C4-2B (cell line): ENCODE results near the gene GCFC2.

ENCODE experiments used
- CTCF ChIP-seq: fragments of 450-650 bp; conservative IDR thresholded peaks from 2 replicates; pipeline ENCODE4 v1.5.1; 2017; ENCODE audit warnings: mild to moderate bottlenecking
- ZFX ChIP-seq: fragments of 450-650 bp; IDR thresholded peaks from 2 replicates; pipeline ENCODE4 v1.6.1; 2017

GRCh38 chr2:75637568-75637967, 73.1 kb downstream of the GCFC2 start:
- TF ChIP-seq CTCF, result no peak
- TF ChIP-seq ZFX, result no peak
